Ishikawa (cell line): ENCODE results near the gene PNLIPRP2.

ENCODE experiments used
- EGR1 ChIP-seq: IDR thresholded peaks from 2 replicates; pipeline ENCODE4 v1.6.1; 2012
- EP300 ChIP-seq: IDR thresholded peaks from 2 replicates; pipeline ENCODE4 v1.6.1; 2012; ENCODE audit warnings: borderline replicate concordance
- FOXM1 ChIP-seq: IDR thresholded peaks from 2 replicates; pipeline ENCODE4 v1.6.1; 2012; ENCODE audit warnings: low read depth, borderline replicate concordance
- NFIC ChIP-seq: IDR thresholded peaks from 2 replicates; pipeline ENCODE4 v1.6.1; 2012
- RAD21 ChIP-seq: IDR thresholded peaks from 2 replicates; pipeline ENCODE4 v1.6.1; 2012; ENCODE audit warnings: low read depth
- REST ChIP-seq: IDR thresholded peaks from 2 replicates; pipeline ENCODE4 v1.6.1; 2012; ENCODE audit warnings: low read depth, mild to moderate bottlenecking
- TAF1 ChIP-seq: IDR thresholded peaks from 2 replicates; pipeline ENCODE4 v1.6.1; 2012; ENCODE audit warnings: low read depth, mild to moderate bottlenecking
- TEAD4 ChIP-seq: IDR thresholded peaks from 2 replicates; pipeline ENCODE4 v1.6.1; 2012
- USF1 ChIP-seq: IDR thresholded peaks from 2 replicates; pipeline ENCODE4 v1.6.1; 2012
- TF ChIP-seq, protein P1 (sequence below): IDR thresholded peaks from 2 replicates; pipeline ENCODE4 v1.6.1; 2012

- TF ChIP-seq TAF1 (no peak), REST (no peak), EGR1 (no peak), FOXM1 (no peak), TEAD4 (no peak), USF1 (no peak), NFIC (no peak), RAD21 (no peak), EP300 (no peak)
- TF ChIP-seq, protein P1, sequence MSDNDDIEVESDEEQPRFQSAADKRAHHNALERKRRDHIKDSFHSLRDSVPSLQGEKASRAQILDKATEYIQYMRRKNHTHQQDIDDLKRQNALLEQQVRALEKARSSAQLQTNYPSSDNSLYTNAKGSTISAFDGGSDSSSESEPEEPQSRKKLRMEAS, result no peak
Measured at GRCh38 chr10:116593139-116593740, 27.5 kb upstream of the PNLIPRP2 start.
